Cerebellar nuclear complex (tissue), 1 donor: Measurements from ENCODE around the gene POLR2J.

ENCODE experiments used
- DNase-seq, 2 experiments: peaks; one replicate each; lab custom pipeline; 2025; lab: John Stamatoyannopoulos, UW

POLR2J gene

GRCh38 chr7:102436118-102436517, 42.6 kb downstream of the POLR2J start:
- peak in 1 of 2 experiments; percentile 68 for DNase-seq

DNA sequence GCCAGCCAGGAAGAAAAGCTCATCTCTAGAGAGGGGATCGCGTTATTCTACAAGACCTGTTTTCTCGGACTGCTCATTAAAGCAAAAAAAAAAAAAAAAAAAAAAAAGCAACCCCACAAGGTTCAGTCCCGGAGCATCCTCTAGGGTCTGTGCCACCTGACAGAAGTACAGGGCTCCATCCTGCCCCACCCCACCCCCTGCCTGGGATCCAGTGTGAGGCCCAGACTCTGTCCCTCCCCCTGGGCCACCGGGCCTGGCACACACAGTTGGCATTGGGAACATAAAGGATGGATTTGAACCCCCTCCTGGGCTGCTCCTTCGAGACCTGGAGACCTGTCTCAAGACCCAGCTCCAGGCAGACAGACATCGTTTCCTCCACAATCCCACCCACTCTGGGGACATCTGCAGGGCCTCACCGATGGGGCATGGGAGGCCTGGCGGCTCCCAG, 44.7 kb downstream of the POLR2J start:
- DNase-seq, result no peak

GRCh38 chr7:102433219-102434038, 45.3 kb downstream of the POLR2J start, which contains the start of gene ORAI2:
Gene ORAI2 (plus strand): TSS chr7:102433575. CDS start chr7:102438957, 5,382 bp downstream.
- DNase-seq, result no peak

- no peak for DNase-seq
Measured at GRCh38 chr7:102432442-102433218, 46.1 kb downstream of the POLR2J start.

DNA sequence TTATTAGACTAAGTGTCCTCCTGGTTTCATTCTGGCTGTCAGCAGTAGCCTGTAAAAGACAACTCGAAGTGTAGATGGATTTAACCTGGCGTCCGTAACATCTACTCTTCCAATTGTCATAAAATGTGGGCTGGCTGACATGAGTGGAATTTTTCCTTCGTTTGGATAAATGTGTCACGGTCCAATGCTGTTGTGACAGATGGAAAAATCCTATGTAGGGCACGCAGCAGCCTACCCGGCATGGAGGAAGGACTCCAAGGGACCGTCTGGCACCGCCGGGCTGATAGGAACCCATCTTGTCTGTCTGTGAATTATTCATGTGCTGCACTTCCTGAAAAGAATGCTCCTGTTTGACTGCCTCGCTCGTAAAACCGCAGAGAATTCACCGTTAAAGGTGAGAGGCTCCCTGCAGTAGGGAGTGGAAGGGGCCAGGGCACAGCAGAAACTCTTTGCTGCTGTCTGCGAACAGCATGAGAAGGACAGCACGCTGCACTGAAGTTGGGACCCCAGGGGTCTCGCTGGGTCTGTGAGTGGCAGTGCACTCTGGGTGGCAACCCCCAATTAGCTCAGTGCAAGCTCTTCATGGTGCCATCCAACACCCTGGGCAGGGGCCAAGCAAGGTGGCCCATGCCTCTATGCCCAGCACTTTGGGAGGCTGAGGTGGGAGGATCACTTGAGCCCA, 47.0 kb downstream of the POLR2J start:
- DNase-seq, result peak; percentile 95 to 98

DNA sequence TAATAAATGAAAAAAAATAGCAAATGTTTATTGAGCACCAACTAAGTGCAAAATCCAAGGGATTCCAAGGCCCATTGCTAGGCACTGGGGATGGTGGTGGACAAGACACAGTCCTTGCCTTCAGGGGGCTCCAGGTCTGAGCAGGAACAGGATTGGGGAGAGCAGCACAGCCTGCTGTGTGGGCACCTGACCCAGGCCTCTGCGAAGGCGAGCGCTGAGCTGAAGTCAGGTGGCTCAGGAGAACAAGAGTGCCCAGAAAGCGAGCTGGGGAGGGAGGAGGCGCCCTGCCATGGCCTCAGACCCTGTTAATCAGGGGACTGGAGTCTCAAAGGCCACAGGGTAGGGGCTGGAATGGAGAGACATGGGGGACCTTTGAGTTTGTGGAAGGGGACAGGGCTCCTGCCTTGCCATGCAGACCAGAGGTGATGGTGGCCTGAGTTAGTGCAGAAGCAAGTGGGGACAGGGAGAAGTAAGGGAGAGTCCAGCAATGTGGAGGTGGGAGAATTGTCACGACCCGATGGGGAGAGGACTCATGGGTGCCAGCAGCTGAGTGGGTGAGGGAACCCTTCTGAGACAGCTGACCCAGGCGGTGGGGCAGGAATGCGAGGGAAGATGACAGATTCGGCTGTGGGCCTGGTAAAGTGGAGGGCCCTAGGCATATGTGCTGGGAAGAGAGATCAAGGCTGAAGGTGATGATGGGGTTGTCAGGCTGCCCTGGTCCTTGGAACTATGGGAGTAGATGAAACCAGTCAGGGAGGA, 49.4 kb downstream of the POLR2J start:
- DNase-seq, result no peak

DNA sequence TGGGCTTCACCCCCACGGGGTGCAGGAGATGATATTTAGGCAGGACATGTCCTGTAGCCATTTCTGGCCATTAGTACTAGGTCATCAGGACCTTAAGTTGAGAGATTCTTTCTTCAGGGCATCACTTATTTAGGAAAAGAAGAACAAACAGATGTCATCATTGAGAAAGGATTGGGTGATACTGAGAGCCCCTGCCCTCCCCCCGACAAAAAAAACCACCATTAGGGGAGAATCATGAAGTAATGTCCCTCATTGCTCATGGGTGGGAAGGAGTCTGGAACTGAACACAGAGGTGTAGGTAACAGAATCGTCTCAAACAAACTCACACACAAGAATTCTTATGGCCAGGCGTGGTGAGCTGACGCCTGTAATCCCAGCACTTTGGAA, 51.7 kb downstream of the POLR2J start:
- DNase-seq, result no peak

- DNase-seq, result no peak
Measured at GRCh38 chr7:102426268-102427018, 52.3 kb downstream of the POLR2J start.

DNA sequence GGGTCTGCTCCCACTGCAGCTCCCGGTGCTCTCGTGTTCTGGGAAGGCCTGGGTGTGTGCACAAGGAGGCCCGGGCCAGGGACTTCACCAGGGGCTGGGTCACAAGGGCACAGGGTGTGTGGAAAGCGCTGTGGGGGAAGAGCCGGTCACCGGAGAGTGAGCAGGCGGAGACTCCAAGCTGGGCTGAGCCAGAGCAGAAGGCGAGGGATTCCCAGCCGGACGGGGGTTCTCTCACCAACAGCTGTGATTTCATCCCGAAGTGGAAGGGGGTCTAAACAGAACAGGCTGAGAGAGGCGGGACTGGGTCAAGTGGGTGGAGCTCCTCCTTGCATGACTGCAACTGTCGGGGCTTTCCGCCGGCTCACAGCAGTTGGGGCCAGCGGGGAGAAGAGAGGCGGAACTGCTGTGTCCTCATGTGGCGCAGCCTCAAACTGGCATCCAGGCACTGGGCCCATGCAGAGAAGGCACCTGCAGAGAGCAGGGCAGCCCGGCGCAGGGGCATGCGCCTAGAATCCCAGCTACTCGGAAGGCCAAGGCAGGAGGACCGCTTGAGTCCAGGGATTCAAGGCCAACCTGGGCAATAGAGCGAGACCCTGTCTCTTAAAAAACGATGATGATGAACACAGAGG, 53.0 kb downstream of the POLR2J start:
- DNase-seq, result peak in 1 of 2 experiments; percentile 49

GRCh38 chr7:102424787-102425218, 53.9 kb downstream of the POLR2J start:
- no peak for DNase-seq

DNA sequence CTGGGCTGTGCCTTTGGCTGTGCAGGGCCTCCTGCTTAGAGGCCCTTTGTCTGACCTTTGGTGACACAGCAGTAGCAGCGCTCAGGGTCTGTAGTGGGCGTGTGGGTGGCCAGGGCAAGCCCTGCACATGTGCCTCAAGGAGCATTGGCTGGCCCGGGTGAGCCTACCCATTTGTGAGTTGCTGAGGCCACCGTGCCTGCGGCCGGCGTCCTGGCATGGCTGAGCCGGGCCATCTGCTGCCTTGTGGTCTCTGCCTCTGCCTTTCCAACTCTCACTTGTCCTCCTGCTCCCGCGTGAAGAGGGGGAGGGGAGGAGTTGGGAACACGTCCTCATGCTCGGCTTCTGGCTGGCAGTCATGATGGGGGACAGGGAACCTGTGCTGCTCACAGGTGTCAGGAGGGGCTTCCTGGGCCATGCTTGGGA, 54.6 kb downstream of the POLR2J start:
- DNase-seq, result peak; percentile 22 to 71
